Lower leg skin (tissue), 3 donors: Measurements from ENCODE around the gene STK16.

ENCODE experiments used
- CTCF ChIP-seq, 3 donors: fragments of 450-650 bp; IDR thresholded peaks; one replicate each; pipeline ENCODE4 v1.5.1; 2016; ENCODE audit warnings: antibody characterized with exemption in 3 of 3, mild to moderate bottlenecking in 3 of 3, moderate library complexity in 2 of 3
- POLR2A ChIP-seq, 2 donors: fragments of 450-650 bp; IDR thresholded peaks; one replicate each; pipeline ENCODE4 v1.6.1; 2016 to 2017; ENCODE audit warnings: antibody characterized with exemption in 2 of 2, mild to moderate bottlenecking in 1 of 2, moderate library complexity in 1 of 2

- TF ChIP-seq POLR2A (IDR thresholded peaks at IDR 0.05) (no peak), CTCF (IDR thresholded peaks at IDR 0.05) (no peak)
Observed at GRCh38 chr2:219197388-219197787, 47.9 kb upstream of the STK16 start.
